Smooth muscle cell (in vitro differentiated cells): ENCODE measurements around the gene ERICH2. TPM values are rescaled to one million over a fixed set of nuclear protein-coding genes. Genes with fewer than 3 reads are reported as not detected.

ENCODE experiments used
- DNase-seq: peaks from one replicate; lab custom pipeline; 2025; ENCODE audit not compliant: unreplicated experiment; lab: John Stamatoyannopoulos, UW
- H2AFZ ChIP-seq: fragments of 200-600 bp; sonication (generic); 2 replicates; pipeline ENCODE4 v1.6.0; 2016; ENCODE audit warnings: antibody characterized with exemption, low read depth, mild to moderate bottlenecking
- H3F3A ChIP-seq: fragments of 200-600 bp; sonication (generic); 2 replicates; pipeline ENCODE4 v1.6.0; 2017; ENCODE audit warnings: antibody characterized with exemption, low read depth
- H3K27ac ChIP-seq: fragments of 200-600 bp; sonication (generic); 2 replicates; pipeline ENCODE4 v1.5.1; 2016; ENCODE audit warnings: low read depth, mild to moderate bottlenecking
- H3K27me3 ChIP-seq: fragments of 200-600 bp; sonication (generic); 2 replicates; pipeline ENCODE4 v1.6.1; 2016; ENCODE audit warnings: low read depth, mild to moderate bottlenecking
- H3K36me3 ChIP-seq: fragments of 200-600 bp; sonication (generic); 2 replicates; pipeline ENCODE4 v1.5.1; 2016; ENCODE audit warnings: low read depth
- H3K4me1 ChIP-seq: fragments of 200-600 bp; sonication (generic); 2 replicates; pipeline ENCODE4 v1.5.1; 2016; ENCODE audit warnings: low read depth
- H3K4me2 ChIP-seq: fragments of 200-600 bp; sonication (generic); 2 replicates; pipeline ENCODE4 v1.6.0; 2016; ENCODE audit warnings: mild to moderate bottlenecking
- H3K4me3 ChIP-seq: fragments of 200-600 bp; sonication (generic); 2 replicates; pipeline ENCODE4 v1.5.1; 2016; ENCODE audit warnings: mild to moderate bottlenecking
- H3K79me2 ChIP-seq: fragments of 200-600 bp; sonication (generic); 2 replicates; pipeline ENCODE4 v1.6.0; 2016; ENCODE audit warnings: low read depth, mild to moderate bottlenecking
- H3K9ac ChIP-seq: fragments of 200-600 bp; sonication (generic); 2 replicates; pipeline ENCODE4 v1.6.0; 2016; ENCODE audit warnings: low read depth
- H3K9me3 ChIP-seq: fragments of 200-600 bp; sonication (generic); replicated peaks from 2 replicates; pipeline ENCODE4 v1.5.1; 2016; ENCODE audit warnings: low read depth
- H4K20me1 ChIP-seq: fragments of 200-600 bp; sonication (generic); 2 replicates; pipeline ENCODE4 v1.6.0; 2016; ENCODE audit warnings: low read depth
- CTCF ChIP-seq: fragments of 200-600 bp; sonication (generic); IDR thresholded peaks from 2 replicates; pipeline ENCODE4 v1.5.1; 2017; ENCODE audit warnings: borderline replicate concordance, mild to moderate bottlenecking, antibody characterized with exemption; ENCODE audit not compliant: insufficient read depth, poor library complexity, severe bottlenecking
- WGBS: methylation state at CpG from one replicate; pipeline ENCODE4 v1.1.7; 2016; ENCODE audit warnings: low lambda C conversion rate; 5-methylcytosine and 5-hydroxymethylcytosine counted together
- polyA plus RNA-seq: library from polyadenylated mRNA; unstranded; fragments of >200 nt; fragmentation: Nextera tagmentation; extraction: Ambion mirVana; gene quantifications from 2 replicates; pipeline ENCODE4 v1.2.1, GENCODE V29; 2016
- total RNA-seq: library from RNA; depleted of rRNA; stranded (reverse); fragments of >200 nt; gene quantifications from 2 replicates; pipeline ENCODE4 v1.2.3, GENCODE V29; 2014

ERICH2 gene
- total and polyA plus RNA-seq, 2 experiments from 2014 or later: 1.3 TPM; not detected in 1

GRCh38 chr2:170819680-170820664, 49.8 kb downstream of the ERICH2 start:
- H3K4me3 ChIP-seq: no peak overlapping the region
- no peak for TF ChIP-seq CTCF
- H2AFZ ChIP-seq: no peak overlapping the region
- H4K20me1 ChIP-seq: no peaks in the 10 kb centered on the region
- no peaks in the 10 kb centered on the region for H3K79me2 ChIP-seq
- H3F3A ChIP-seq: no peaks in the 10 kb centered on the region
- H3K27ac ChIP-seq: no peak overlapping the region
- no peaks in the 10 kb centered on the region for H3K9me3 ChIP-seq
- no peak overlapping the region for H3K9ac ChIP-seq
- DNase-seq: no peak
- H3K36me3 ChIP-seq: no peaks in the 10 kb centered on the region
- H3K4me2 ChIP-seq: peak overlapping the region; percentile 26
- H3K4me1 ChIP-seq: peaks cover 62% of the 10 kb centered on the region
- WGBS: 17% methylated on average over 39 of the region's 45 CpGs
- H3K27me3 ChIP-seq: peaks cover 100% of the 10 kb centered on the region

GRCh38 chr2:170820757-170821530, 50.8 kb downstream of the ERICH2 start:
- WGBS: 31% methylated on average over 18 of the region's 18 CpGs
- Histone ChIP-seq H3K27me3 (peaks cover 100% of the 10 kb centered on the region), H3F3A (no peaks in the 10 kb centered on the region), H2AFZ (no peak overlapping the region), H3K4me2 (no peak overlapping the region), H3K27ac (no peak overlapping the region), H3K79me2 (no peaks in the 10 kb centered on the region), H3K9ac (no peak overlapping the region), H3K36me3 (no peaks in the 10 kb centered on the region), H4K20me1 (no peaks in the 10 kb centered on the region), H3K4me3 (no peak overlapping the region), H3K9me3 (no peaks in the 10 kb centered on the region), H3K4me1 (peaks cover 54% of the 10 kb centered on the region)
- TF ChIP-seq CTCF: no peak
- DNase-seq: no peak

GRCh38 chr2:170821531-170822289, 51.5 kb downstream of the ERICH2 start:
- H3K79me2 ChIP-seq: no peaks in the 10 kb centered on the region
- H3K4me1 ChIP-seq: peaks cover 49% of the 10 kb centered on the region
- no peaks in the 10 kb centered on the region for H3K36me3 ChIP-seq
- DNase-seq: no peak
- no peak overlapping the region for H3K4me2 ChIP-seq
- H3K9ac ChIP-seq: no peak overlapping the region
- peaks cover 99% of the 10 kb centered on the region for H3K27me3 ChIP-seq
- H4K20me1 ChIP-seq: no peaks in the 10 kb centered on the region
- no peaks in the 10 kb centered on the region for H3F3A ChIP-seq
- WGBS: 14% methylated on average over 40 of the region's 40 CpGs
- no peaks in the 10 kb centered on the region for H3K9me3 ChIP-seq
- no peak overlapping the region for H3K4me3 ChIP-seq
- H2AFZ ChIP-seq: no peak overlapping the region
- no peak overlapping the region for H3K27ac ChIP-seq
- no peak for TF ChIP-seq CTCF
